Activated T-cell treated with anti-CD3 and anti-CD28 coated beads, Interleukin-2, amount 50 U/mL, for 4 hours (primary cell): Measurements from ENCODE around the gene SSPN. TPM values are rescaled to one million over a fixed set of nuclear protein-coding genes. Genes with fewer than 3 reads are reported as not detected.
"Not testable (repeated sequence)": the region's sequence is repeated elsewhere in the genome, so short reads cannot be mapped to it uniquely, and the experiment has no call there.

Experiments used
- ATAC-seq, 2 donors: fragments of 200-7000 bp; cut with Tn5 transposase; one replicate each; pipeline ENCODE4 v1.10.0; 2021
- DNase-seq: peaks from one replicate; pipeline ENCODE4 v3.0.0-alpha.2; 2020
- H3K27me3 Mint-ChIP-seq: one replicate; pipeline ENCODE4 v1.8.0; 2021; ENCODE audit warnings: low read depth, mixed read lengths
- H3K36me3 Mint-ChIP-seq: one replicate; pipeline ENCODE4 v1.8.0; 2022; ENCODE audit warnings: mixed read lengths; ENCODE audit not compliant: insufficient read depth
- H3K4me1 Mint-ChIP-seq: one replicate; pipeline ENCODE4 v1.8.0; 2021; ENCODE audit warnings: low read depth, mixed read lengths
- H3K4me3 Mint-ChIP-seq: one replicate; pipeline ENCODE4 v1.8.0; 2021; ENCODE audit warnings: mild to moderate bottlenecking, moderate library complexity, mixed read lengths
- H3K9me3 Mint-ChIP-seq: one replicate; pipeline ENCODE4 v1.8.0; 2021; ENCODE audit warnings: mixed read lengths
- total RNA-seq, 3 donors: library from RNA; stranded (reverse); gene quantifications; one replicate each; pipeline ENCODE4 v1.2.1, GENCODE V29; 2021

Gene SSPN
- total RNA-seq, 3 donors from 2014 or later: not detected

GRCh38 chr12:26229910-26230309 is 34.5 kb downstream of the SSPN start:
- Mint-ChIP-seq H3K9me3 (no peaks in the 10 kb centered on the region), H3K4me3 (no peak overlapping the region), H3K4me1 (no peaks in the 10 kb centered on the region), H3K36me3 (no peaks in the 10 kb centered on the region), H3K27me3 (peaks cover 30% of the 10 kb centered on the region)
- ATAC-seq (no peak), DNase-seq (no peak)

- H3K9me3 Mint-ChIP-seq: no peaks in the 10 kb centered on the region
- H3K27me3 Mint-ChIP-seq: peaks cover 26% of the 10 kb centered on the region
- ATAC-seq (no peak), DNase-seq (no peak)
- H3K4me1 Mint-ChIP-seq: no peaks in the 10 kb centered on the region
- no peaks in the 10 kb centered on the region for H3K36me3 Mint-ChIP-seq
- H3K4me3 Mint-ChIP-seq: no peak overlapping the region
Observed at GRCh38 chr12:26231470-26231869, 36.1 kb downstream of the SSPN start.

GRCh38 chr12:26231921-26232320 is 36.5 kb downstream of the SSPN start:
- DNase-seq (no peak), ATAC-seq (no peak)
- no peaks in the 10 kb centered on the region for H3K9me3 Mint-ChIP-seq
- no peaks in the 10 kb centered on the region for H3K36me3 Mint-ChIP-seq
- H3K4me3 Mint-ChIP-seq: no peak overlapping the region
- no peaks in the 10 kb centered on the region for H3K4me1 Mint-ChIP-seq
- peaks cover 22% of the 10 kb centered on the region for H3K27me3 Mint-ChIP-seq

- H3K27me3 Mint-ChIP-seq: peaks cover 15% of the 10 kb centered on the region
- H3K4me3 Mint-ChIP-seq: no peak overlapping the region
- no peaks in the 10 kb centered on the region for H3K4me1 Mint-ChIP-seq
- no peaks in the 10 kb centered on the region for H3K9me3 Mint-ChIP-seq
- ATAC-seq (no peak), DNase-seq (no peak)
- no peaks in the 10 kb centered on the region for H3K36me3 Mint-ChIP-seq
Observed at GRCh38 chr12:26233631-26234030, 38.3 kb downstream of the SSPN start.

- peaks cover 22% of the 10 kb centered on the region for H3K27me3 Mint-ChIP-seq
- not testable (repeated sequence) for ATAC-seq, H3K4me1 Mint-ChIP-seq, H3K36me3 Mint-ChIP-seq, H3K9me3 Mint-ChIP-seq, DNase-seq, H3K4me3 Mint-ChIP-seq
Observed at GRCh38 chr12:26235465-26235864, 40.1 kb downstream of the SSPN start.

- Mint-ChIP-seq H3K36me3 (no peaks in the 10 kb centered on the region), H3K27me3 (peaks cover 22% of the 10 kb centered on the region), H3K4me1 (no peaks in the 10 kb centered on the region), H3K4me3 (no peak overlapping the region), H3K9me3 (no peaks in the 10 kb centered on the region)
- ATAC-seq (no peak), DNase-seq (no peak)
Observed at GRCh38 chr12:26238341-26239121, 43.2 kb downstream of the SSPN start.

- Mint-ChIP-seq H3K27me3 (peaks cover 22% of the 10 kb centered on the region), H3K4me3 (no peak overlapping the region), H3K9me3 (no peaks in the 10 kb centered on the region), H3K36me3 (no peaks in the 10 kb centered on the region), H3K4me1 (no peaks in the 10 kb centered on the region)
- DNase-seq: no peak
- ATAC-seq: no peak
Observed at GRCh38 chr12:26239122-26239851, 43.9 kb downstream of the SSPN start.

- Mint-ChIP-seq H3K27me3 (peaks cover 23% of the 10 kb centered on the region), H3K4me1 (no peaks in the 10 kb centered on the region), H3K36me3 (no peaks in the 10 kb centered on the region), H3K9me3 (no peaks in the 10 kb centered on the region), H3K4me3 (no peak overlapping the region)
- no peak for DNase-seq
- no peak for ATAC-seq
Observed at GRCh38 chr12:26239852-26240815, 44.8 kb downstream of the SSPN start.

GRCh38 chr12:26241080-26241479 is 45.7 kb downstream of the SSPN start:
- no peak overlapping the region for H3K4me3 Mint-ChIP-seq
- no peaks in the 10 kb centered on the region for H3K9me3 Mint-ChIP-seq
- H3K4me1 Mint-ChIP-seq: no peaks in the 10 kb centered on the region
- no peaks in the 10 kb centered on the region for H3K36me3 Mint-ChIP-seq
- peaks cover 22% of the 10 kb centered on the region for H3K27me3 Mint-ChIP-seq
- ATAC-seq: no peak
- DNase-seq: no peak

GRCh38 chr12:26242683-26243082 is 47.3 kb downstream of the SSPN start:
- H3K36me3 Mint-ChIP-seq: no peaks in the 10 kb centered on the region
- no peaks in the 10 kb centered on the region for H3K4me1 Mint-ChIP-seq
- H3K4me3 Mint-ChIP-seq: no peak overlapping the region
- DNase-seq: no peak
- peaks cover 20% of the 10 kb centered on the region for H3K27me3 Mint-ChIP-seq
- ATAC-seq: no peak
- H3K9me3 Mint-ChIP-seq: no peaks in the 10 kb centered on the region

GRCh38 chr12:26244503-26244902 is 49.1 kb downstream of the SSPN start:
- H3K4me1 Mint-ChIP-seq: no peaks in the 10 kb centered on the region
- H3K36me3 Mint-ChIP-seq: no peaks in the 10 kb centered on the region
- DNase-seq: no peak
- H3K27me3 Mint-ChIP-seq: peaks cover 9% of the 10 kb centered on the region
- ATAC-seq: no peak
- H3K9me3 Mint-ChIP-seq: peaks cover 3% of the 10 kb centered on the region
- H3K4me3 Mint-ChIP-seq: no peak overlapping the region

GRCh38 chr12:26245175-26245942 is 50.0 kb downstream of the SSPN start:
- Mint-ChIP-seq H3K9me3 (peaks cover 7% of the 10 kb centered on the region), H3K36me3 (no peaks in the 10 kb centered on the region), H3K4me1 (no peaks in the 10 kb centered on the region), H3K27me3 (peaks cover 8% of the 10 kb centered on the region), H3K4me3 (no peak overlapping the region)
- ATAC-seq (no peak), DNase-seq (no peak)

- DNase-seq (no peak), ATAC-seq (no peak)
- Mint-ChIP-seq H3K27me3 (peaks cover 11% of the 10 kb centered on the region), H3K36me3 (no peaks in the 10 kb centered on the region), H3K9me3 (peaks cover 7% of the 10 kb centered on the region), H3K4me3 (no peak overlapping the region), H3K4me1 (no peaks in the 10 kb centered on the region)
Observed at GRCh38 chr12:26246483-26247164, 51.3 kb downstream of the SSPN start.
